ENCODE results near the gene CFAP73.
"Not testable (repeated sequence)": the region's sequence is repeated elsewhere in the genome, so short reads cannot be mapped to it uniquely, and the experiment has no call there.

The CFAP73 gene

DNA sequence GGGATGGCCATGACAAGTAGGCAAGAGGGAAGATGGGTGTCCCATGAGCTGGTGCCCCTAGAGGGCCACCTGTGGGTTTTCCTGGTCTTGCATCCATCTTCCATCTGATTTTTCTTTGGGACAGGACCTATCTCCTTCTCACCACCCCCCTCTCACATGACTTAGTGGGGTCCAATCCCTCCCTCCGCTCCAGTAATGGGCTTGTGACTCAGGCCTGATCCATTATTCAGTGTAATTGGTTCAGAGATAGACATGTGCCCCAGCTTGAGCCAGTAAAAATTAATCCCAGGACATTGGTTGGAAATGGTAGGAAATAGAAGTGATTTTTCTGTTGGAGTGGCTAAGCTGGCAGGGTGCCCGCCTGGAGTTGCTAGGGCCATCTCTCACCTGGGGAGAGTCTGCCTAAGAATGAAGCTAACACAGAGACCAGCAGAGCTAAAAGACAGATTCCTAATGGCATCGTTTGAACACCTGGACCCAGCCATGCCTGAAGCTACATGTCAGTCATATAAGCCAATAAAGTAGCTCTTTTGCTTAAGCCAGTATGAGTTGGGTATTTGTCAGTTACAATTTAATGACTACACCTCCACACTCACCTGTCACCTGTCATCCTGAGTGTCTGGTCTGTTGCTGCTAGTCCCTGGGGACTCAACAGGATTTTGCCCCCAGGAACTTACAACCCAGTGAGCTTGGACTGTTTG, 28.7 kb upstream of the CFAP73 start:
- DNase-seq: no peak

DNA sequence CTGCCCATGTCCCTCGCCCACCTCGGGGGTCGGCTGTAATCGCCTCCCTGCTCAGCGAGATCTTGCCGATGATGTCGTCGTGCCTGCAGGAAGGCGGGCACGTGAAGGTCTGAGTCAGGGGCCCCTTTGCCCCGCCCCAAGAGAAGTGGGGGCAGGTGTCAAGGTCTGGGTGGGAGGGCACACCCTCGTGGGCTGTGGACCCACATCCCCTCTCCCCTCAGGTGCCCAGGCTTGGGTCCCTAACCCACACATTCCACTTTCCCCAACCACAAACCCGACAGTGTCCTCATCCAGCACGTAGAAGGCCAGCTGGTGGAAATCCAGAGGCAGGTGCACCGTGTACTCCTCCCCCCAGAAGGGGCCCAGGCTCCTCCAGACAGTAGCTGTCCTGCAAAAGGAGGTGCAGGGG, 21.7 kb upstream of the CFAP73 start:
- no peak for DNase-seq

DNA sequence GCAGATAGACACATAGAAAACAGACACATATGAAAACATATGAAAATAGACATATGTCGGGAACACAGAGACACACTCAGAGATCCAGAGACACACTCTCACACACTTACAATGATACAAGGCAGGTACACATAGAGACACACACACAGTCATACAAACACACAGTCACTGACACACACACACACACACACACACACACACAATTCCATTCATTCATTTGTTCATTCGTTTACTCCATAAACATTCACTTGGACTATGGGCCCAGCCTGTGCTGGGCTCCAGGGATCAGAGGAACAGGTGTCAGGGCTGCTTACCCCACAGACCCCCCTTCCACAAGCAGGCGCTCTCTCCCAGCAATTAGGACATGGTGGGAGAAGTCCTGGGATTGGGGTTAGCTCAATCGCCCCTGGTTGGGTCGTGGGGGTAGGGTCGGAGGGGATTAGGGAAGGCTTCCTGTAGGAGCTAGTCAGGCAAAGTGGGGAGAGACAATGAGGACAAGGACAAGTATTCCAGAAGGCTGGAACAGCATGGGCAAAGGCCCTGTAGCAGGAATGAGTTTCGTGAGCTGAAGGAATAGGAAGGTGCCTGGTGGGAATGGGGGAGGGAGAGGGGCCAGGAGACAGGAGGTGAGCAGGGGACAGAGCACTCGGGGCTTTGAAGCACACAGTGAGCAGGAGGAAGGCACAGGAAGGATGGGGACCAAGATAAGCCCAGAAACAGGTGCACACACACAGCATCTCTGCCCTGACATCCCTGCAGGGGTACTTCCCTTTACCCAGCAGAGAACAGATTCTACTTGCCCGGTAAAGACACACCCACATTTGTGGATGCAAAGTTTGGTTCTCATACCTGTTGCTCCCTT, 20.5 kb upstream of the CFAP73 start:
- DNase-seq: no peak

DNA sequence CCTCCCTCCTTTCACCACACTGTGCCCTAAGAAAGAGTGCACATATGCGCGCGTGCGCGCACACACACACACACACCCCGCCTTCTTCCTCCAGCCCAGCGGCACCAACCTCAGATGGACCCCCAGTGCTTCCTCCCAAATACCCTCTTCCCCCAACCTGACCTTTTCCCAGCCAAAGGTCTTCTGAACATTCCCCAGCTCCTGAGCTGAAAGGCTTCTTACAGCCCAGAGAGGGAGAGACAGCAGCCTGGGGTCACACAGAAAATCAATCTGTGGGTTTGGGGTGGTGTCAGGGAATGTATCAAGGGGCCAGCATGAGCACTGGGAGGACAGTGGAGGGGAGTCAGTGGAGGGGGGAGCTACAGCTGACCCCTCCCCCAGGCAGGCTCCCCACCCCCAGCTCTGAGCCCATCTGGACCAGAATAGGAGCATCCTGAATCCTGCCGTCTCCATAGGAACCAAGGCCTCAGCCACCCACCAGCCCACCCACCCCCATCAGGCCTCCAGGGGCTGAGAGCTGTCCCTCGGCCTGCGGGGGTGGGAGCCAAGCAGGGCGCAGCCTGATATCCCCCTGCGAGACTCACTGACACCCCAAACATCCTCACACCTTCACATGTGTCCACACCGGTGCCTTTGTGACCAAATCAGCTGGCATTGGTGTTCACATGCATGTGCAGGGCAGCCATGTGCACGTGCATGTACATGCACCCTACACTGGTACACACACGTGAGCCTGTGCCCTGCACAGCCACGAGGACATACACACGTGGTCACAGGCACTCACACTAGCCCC, 19.7 kb upstream of the CFAP73 start:
- DNase-seq: no peak

DNA sequence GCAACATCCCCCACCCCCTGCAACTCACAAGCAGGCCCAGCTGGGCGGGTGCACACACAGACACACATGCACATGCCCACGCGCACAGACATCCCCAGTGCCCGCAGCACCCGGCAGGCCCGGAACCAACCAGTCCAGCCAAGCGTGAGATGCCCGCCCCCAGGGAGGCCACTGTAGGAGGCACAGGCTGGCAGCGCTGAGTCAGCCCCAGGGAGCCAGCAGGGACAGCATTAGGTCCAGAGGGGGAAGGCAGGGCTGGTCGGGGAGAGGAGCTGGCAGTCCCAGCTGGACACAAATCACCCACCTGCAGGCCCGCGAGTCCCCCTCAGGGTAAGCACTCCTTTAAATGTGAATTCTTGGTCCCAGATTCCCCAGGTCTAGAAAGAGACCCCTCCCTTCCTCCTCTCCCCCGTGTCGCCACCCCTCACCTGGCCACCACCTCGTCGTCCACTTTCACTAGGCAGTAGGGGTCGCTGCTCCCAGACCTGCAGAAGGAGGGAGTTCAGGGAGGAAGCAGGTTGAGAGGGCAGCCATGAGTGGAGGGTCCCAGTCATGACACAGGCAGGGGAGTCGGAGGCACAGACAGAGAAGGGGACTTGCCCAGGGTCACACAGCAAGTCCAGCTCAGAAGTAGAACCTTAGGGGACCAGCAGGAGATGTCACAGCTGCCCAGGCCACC, 18.9 kb upstream of the CFAP73 start:
- no peak for DNase-seq

DNA sequence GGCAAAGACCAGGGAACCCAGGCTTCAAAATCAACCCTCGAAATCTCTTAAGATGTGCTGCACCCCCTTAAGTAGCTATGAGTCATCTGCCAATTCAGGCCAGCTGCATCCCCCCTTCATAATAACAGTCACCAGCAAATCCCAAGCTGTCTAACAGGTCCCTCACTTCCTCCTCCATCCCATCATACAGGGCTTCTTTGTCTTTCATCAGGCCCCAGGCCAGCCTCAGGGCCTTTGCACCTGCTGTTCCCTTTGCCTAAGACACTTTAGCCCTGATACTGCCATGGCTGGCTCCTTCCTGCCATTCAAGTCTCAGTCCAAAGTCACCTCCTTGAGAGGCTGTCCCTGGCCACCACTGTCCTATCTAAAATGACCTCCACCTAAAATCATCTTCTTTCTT, 18.0 kb upstream of the CFAP73 start:
- DNase-seq: no peak

DNA sequence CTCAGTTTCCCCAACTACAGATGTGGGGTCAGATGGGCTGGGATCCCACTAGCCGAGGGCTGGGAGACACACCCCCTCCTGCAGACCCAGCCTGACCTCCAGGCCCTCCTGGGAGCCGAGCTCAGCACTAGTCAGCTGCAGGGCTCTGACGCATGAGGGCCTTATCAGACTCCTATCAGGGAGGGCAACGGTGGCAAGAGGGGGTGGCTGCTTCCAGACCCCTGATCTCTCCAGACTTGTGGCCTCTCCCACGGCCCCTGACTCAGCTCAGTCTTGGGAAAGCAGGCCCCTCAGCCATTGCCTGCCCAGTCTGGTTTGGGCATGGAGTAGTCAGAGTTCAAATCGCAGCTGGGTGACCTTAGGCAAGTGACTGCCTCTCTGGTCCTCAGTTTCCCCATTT, 16.5 kb upstream of the CFAP73 start:
- no peak for DNase-seq

DNA sequence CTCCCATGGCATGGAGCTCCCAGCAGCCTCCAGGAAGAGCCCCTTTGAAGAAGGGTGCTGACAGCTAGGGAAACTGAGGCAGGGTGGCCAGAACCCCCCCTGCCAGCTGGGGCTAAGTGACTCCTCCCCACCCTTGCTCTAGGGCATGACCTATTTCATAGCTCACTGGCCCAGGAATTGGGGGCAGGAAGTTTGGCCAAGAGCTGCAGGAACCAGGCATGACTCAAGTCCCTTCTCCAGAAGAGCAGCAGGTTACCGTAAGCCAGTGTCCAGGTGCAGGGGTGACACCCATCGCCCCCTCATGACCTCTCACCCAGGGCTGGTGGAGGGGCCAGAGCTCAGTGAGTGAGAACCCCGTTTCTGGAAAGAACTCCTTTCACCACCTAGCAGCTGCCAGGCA, 15.9 kb upstream of the CFAP73 start:
- DNase-seq: no peak

DNA sequence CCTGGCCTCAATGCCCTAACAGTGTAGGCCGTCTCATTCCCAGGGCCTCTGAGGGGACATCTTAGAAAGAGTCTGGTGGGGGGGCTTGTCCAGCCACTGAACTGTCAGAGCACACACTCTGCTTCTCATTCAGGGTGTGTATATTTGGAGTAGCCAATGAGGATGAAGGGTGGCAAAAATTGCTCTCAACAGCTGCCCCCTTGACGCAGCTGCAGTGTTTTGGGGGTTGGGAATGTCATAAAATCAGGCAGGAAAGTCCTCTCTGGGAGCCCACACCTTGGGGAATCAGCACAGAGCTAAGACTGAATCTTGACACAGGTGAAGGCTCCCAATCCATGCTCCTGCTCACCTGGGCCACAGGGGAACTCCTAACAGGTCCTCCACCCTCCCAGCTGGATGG, 15.5 kb upstream of the CFAP73 start:
- no peak for DNase-seq

DNA sequence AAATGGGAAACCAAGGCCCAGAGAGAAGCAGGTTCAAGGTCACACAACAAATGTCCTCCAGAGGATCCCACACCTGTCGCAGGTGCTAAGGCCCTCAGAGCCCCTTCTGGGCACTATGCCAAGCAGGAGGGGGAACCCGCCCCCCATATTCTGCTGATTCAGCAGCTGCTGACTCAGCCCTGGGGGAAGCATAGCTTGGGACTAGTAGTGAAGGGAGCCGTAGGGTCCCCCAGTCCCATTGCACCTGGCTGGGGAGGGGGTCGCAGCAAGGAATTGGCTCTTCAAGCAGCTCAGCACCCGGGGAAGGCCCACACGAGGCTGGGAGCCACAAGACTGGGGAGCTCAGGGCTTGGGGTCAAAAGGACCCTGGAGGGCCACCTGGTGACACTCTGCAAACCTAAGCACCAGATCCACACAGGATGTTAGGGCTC, 15.0 kb upstream of the CFAP73 start:
- no peak for DNase-seq

DNA sequence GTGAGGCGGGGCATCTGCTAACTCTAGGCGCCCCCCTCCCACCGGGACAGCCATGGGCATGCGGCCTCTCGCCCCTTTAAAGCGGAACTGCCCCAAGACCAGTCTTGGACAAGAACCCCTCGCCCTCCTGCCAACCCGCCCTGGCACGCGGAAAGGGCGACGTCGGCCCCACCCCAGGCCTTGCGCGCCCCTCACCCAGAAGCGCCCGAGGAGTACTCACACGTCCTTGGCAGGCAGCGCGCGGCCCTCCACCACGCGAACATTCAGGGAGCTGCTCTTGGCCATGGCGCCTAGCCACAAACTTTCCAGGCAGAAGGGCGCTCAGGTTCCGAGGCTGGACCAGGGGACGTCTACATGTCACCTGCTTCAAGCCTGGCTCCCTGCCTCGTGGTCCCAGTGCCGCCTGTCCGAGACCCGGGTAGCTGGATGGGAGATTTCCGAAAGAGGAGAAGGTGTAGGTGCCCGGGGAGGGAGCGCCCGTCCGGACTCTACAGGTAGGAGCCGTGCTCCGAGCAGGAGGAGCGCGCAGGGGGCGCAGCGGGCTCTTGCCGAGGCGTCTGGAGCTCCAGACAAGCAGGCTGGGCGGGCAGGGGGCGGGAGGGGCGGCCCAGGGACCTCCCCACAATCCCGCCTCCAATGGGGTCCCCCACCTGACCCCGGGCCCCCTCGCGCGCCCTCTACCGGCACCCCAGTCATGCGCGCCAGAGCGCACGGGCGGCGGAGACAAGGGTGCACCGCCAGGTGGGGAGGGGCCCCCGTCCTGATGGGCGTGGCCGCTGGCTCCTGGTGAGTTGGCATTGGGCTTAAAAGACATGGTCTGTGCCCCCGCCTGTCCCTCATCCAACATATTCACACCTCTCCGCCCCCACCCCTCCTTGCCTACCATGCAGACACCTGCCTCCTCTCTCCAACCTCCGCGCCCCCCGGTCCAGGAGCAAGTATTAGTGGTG, 14.1 kb upstream of the CFAP73 start, which contains the start of gene RASAL1:
TSS of gene RASAL1 (minus strand) at position 584 of the 950 bp plus-strand sequence. CDS start at position 285, 299 bp downstream.
- DNase-seq: no peak

DNA sequence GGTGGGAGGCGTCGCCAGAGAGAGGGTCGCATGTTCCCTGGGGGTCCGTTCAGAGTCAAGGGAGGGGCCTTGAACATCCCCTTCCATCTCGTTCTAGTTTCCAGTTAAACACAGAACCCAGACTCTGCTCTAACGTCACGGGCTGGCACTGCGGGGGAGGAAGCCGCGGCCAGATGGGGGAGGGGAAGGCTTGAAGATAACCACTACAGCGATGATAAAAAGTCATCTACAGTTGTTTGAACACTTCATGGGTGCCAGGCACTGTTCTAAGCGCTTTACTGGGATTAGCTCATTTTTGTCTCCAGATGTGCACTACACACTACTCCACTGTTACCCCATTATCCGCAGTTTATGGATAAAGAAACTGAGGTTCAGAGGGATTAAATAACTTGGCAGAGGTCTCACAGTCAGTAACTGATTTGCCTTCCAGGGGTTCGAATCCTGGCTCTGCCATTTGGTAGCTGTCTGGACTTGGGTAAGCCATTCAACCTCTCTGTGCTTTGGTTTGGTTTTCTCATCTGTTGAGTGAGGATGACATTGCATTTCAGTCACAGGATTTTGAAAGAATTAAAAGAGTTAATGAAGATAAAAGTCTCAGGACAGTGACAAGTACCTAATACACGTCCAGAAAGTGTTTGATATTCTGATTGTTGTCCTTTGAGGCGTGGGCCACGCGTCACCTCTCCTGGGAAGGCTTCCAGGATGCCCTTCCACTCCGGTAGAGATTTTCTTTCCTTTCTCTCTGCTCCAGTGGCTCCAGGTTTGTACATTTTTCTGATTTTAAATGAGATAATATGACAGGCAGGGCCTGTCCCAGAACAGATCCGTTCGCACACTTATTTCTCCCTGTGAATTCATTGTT, 13.2 kb upstream of the CFAP73 start:
- DNase-seq: no peak

DNA sequence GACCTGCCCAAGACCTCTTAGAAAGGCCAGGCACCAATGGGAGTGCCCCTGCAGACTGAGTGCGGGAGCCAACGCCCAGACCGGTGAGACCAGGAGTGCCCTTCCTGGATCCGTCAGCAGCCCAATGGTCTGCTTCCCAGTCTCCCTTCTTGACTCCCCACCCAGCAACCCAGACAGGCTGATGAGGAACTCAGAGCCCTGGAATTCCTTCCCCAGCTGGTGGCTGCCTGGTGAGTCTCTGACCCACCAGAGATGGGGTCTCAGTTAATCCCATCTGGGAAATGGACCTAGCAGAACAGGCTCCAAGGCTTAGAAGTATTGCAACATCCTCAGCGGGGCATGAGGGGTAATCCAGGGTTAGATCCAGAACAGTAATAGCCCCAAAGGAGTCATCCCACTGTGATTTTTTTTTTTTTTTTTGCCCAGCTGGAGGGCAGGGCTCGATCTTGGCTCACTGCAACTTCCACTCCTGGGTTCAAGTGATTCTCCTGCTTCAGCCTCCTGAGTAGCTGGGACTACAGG, 12.5 kb upstream of the CFAP73 start:
- no peak for DNase-seq

DNA sequence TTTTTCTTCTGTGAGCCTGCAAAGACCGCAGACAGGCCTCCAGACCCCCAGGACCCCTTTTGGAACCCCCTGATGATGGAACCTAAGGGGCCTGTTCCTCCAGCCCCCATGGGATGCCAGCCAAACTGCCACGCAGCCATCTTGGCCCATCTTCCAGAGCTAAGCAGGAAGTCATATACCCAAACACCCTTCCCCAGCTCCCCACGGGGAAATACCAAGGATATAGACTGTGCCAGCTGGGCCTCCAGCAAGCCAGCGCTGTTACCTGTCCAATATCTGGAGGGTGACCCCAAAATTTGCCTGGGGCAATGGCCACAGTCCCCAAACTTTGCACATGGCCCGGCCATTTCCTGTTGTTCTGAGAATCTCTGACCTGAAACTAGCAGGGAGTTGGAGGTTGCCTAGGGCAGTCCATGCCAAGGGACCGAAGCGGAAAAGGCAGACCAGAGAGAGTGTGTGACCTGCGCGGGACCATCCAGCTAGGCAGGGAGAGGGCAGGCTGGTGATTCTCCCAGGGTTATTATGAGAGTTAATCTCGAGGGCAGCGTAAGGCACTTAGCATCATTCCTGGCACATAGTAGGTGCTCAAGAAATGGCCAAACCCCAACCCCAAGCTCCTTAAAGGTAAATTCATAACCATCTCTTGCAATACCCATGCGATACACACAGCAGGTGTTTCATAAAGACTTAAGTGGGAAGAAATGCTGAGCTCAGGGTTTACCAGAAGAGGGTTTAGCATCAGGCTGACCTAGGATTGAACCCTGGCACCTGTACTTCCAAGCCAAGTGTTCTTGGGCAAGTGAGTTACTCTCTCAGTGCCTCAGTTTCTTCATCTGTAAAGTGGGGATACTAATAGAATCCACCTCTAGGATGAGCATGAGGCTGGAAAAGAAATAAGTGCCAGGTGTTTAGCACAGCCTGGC, 11.4 kb upstream of the CFAP73 start:
- DNase-seq: no peak

DNA sequence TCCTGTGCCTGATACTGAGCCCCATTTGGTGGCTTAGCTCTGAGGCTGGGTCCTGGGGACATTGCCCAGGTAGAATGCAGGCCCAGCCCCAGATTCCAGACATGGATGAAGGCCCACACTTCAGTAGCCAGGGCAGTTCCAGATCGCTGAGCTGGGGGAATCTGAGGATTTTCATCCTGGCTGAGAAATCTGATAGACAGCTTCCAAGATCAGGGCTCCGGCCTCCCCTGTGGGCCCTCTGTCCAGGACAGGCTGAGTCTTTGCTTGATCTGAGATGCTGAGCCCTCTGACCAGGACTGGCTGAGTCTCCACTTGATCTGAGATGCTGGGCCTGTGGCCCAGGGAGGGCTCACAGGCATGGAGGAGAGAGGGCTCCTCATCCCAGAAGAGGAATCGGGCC, 10.7 kb upstream of the CFAP73 start:
- no peak for DNase-seq

DNA sequence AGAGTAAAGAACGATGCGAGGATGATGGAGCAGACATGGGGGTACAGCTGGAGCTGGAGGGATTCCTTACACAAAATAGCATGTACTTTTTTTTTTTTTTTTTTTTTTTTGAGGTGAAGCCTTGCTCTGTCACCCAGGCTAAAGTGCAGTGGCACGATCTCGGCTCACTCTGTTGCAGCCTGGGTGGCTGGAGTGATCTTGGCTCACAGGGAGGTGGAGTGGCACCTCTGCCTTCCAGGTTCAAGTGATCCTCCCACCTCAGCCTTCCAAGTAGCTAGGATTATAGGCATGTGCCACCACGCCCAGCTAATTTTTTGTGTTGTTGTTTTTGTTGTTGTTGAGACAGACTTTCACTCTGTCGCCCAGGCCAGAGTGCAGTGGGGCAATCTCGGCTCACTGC, 8.8 kb upstream of the CFAP73 start:
- DNase-seq: no peak

DNA sequence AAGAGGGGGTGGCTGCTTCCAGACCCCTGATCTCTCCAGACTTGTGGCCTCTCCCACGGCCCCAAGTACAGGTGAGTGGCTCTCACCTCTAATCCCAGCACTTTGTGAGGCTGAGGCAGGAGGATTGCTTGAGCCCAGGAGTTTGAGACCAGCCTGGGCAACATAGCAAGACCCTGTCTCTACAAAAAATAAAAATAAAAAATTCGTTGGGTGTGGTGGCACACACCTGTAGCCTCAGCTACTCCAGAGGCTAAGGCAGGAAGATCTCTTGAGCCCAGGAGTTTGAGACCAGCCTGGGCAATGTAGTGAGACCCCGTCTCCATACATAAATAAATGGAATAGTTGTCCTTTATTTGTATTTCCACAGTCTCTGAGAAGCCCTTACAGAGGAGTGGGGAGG, 7.8 kb upstream of the CFAP73 start:
- DNase-seq: not testable (repeated sequence)

DNA sequence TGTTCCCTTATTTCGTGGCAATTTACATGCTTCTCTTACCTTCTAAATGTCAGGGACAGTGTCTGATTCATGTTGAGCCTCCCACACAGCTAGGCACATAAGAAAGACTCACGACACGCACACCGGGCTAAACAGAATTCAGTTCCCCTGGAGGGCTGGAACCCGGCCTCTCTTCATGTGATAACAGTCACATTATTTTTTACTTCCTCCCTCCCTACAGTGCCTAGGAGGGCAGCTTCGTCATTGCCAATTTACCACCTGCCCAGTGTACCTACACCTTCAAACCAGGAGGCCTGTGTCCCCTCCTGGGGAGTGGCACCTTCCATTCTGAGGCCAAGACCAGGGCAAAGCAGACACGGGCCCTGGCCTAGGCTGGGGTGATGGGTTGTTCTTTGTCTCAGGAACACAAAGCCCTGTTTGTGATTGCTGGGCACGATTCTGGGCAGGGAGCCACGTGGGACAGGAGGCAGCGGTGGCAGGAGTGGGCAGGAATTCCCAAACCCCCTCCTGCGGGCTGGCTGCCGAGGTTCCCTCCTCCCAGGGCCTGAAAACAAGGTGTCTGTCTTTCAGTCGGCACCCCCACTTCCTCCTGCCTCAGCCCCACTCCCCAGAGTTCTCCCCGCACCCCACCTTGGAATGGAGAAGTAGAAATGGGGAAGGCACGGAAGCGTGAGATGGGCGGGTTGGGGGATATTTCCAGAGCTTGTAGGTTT, 7.2 kb upstream of the CFAP73 start:
- DNase-seq: no peak
